Measurements from ENCODE around the gene SAPCD1.
A peak's percentile ranks its signal among the peaks of the same experiment; 100 is the strongest.

SAPCD1 gene

GRCh38 chr6:31732029-31732428 is 30.4 kb upstream of the SAPCD1 start:
- Histone ChIP-seq H3K36me3 (ENCODE audit: insufficient read depth, low read length) (peaks cover 52% of the 10 kb centered on the region), H3K27me3 (ENCODE audit: insufficient read depth, low read length) (no peaks in the 10 kb centered on the region), H3K9ac (ENCODE audit: low read depth, low read length) (no peak overlapping the region), H3K9me3 (ENCODE audit: insufficient read depth, low read depth, low read length) (no peaks in the 10 kb centered on the region), H3K4me3 (ENCODE audit: low read length) (no peak overlapping the region), H3K27ac (ENCODE audit: low read depth, low read length) (no peak overlapping the region), H3K4me1 (ENCODE audit: insufficient read depth, low read length) (peaks cover 19% of the 10 kb centered on the region)
- 85% methylated on average over 3 of the region's 3 CpGs for WGBS

DNA sequence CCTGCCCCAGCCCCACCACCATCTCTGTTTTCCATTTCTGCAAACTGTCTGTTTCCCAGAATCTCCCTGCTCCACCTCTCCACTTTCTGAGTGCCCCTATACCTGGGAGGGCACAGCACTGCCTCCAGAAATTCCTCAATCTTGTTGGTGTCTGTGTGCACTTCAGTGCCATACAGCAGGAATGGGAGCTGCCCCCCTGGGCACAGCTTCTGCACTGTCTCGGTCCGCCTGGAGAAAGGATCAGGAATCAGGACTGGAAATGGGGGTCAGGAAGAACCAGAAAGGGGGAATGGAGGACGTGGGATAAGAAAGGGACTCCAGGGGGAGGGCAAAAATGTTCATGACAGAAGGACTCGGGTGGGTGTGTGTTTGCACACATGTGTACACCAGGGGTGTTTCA is 28.7 kb upstream of the SAPCD1 start:
- no peaks in the 10 kb centered on the region for H3K9me3 ChIP-seq (ENCODE audit: insufficient read depth, low read depth, low read length)
- H3K27ac ChIP-seq (ENCODE audit: low read depth, low read length) = no peak overlapping the region
- H3K4me1 ChIP-seq (ENCODE audit: insufficient read depth, low read length) = peaks cover 34% of the 10 kb centered on the region
- 95% methylated on average over 4 of the region's 4 CpGs for WGBS
- no peaks in the 10 kb centered on the region for H3K27me3 ChIP-seq (ENCODE audit: insufficient read depth, low read length)
- H3K36me3 ChIP-seq (ENCODE audit: insufficient read depth, low read length) = peaks cover 38% of the 10 kb centered on the region
- H3K4me3 ChIP-seq (ENCODE audit: low read length) = peak overlapping the region; percentile 90; the same call in 1 of the 2 replicates
- H3K9ac ChIP-seq (ENCODE audit: low read depth, low read length) = no peak overlapping the region

- Histone ChIP-seq H3K4me1 (ENCODE audit: insufficient read depth, low read length) (peaks cover 36% of the 10 kb centered on the region), H3K27ac (ENCODE audit: low read depth, low read length) (peak overlapping the region; percentile 46)
Measured at GRCh38 chr6:31734247-31734820, 28.1 kb upstream of the SAPCD1 start.

DNA sequence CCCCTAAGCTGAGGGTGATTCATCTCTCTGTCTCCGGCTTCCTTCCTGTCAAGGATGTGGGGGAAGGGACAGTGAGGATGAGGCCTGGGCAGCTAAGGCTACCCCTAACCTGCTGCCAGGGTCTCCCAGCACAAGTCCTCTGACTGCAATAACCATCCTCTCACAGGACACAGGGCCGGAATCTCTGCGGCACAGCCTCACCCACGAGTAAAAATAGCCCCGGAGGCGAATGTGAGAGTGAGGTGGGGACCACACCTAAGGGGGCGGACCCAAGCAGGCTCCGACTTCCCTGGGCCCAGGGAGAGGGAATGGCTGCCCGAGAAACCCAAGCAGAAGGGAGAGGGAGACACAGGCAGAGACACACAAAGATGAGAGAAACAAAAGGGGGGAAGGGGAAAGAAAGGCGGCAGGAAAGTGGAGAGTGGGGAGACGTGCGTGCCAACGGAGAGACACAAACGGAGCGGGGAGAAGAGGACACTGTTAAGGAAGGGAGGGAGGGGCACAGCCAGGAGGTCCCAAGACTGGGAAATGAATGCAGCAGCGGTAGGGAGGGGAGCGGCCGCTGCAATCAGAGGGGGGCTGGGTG is 27.5 kb upstream of the SAPCD1 start:
- Histone ChIP-seq H3K27me3 (ENCODE audit: insufficient read depth, low read length) (no peaks in the 10 kb centered on the region), H3K4me1 (ENCODE audit: insufficient read depth, low read length) (peaks cover 37% of the 10 kb centered on the region), H3K27ac (ENCODE audit: low read depth, low read length) (peak overlapping the region; percentile 80), H3K36me3 (ENCODE audit: insufficient read depth, low read length) (peaks cover 38% of the 10 kb centered on the region), H3K9ac (ENCODE audit: low read depth, low read length) (peak overlapping the region; percentile 76), H3K4me3 (ENCODE audit: low read length) (peak overlapping the region; percentile 90), H3K9me3 (ENCODE audit: insufficient read depth, low read depth, low read length) (no peaks in the 10 kb centered on the region)
- WGBS = 2% methylated on average over 18 of the region's 18 CpGs

More at GRCh38 chr6:31734247-31734820, 28.1 kb upstream of the SAPCD1 start:
- 0% methylated on average over 2 of the region's 2 CpGs for WGBS
- H3K27me3 ChIP-seq (ENCODE audit: insufficient read depth, low read length) = no peaks in the 10 kb centered on the region
- H3K36me3 ChIP-seq (ENCODE audit: insufficient read depth, low read length) = peaks cover 38% of the 10 kb centered on the region
- H3K9me3 ChIP-seq (ENCODE audit: insufficient read depth, low read depth, low read length) = no peaks in the 10 kb centered on the region
- peak overlapping the region; percentile 90 for H3K4me3 ChIP-seq (ENCODE audit: low read length)
- peak overlapping the region; percentile 63; the same call in 1 of the 2 replicates for H3K9ac ChIP-seq (ENCODE audit: low read depth, low read length)

DNA sequence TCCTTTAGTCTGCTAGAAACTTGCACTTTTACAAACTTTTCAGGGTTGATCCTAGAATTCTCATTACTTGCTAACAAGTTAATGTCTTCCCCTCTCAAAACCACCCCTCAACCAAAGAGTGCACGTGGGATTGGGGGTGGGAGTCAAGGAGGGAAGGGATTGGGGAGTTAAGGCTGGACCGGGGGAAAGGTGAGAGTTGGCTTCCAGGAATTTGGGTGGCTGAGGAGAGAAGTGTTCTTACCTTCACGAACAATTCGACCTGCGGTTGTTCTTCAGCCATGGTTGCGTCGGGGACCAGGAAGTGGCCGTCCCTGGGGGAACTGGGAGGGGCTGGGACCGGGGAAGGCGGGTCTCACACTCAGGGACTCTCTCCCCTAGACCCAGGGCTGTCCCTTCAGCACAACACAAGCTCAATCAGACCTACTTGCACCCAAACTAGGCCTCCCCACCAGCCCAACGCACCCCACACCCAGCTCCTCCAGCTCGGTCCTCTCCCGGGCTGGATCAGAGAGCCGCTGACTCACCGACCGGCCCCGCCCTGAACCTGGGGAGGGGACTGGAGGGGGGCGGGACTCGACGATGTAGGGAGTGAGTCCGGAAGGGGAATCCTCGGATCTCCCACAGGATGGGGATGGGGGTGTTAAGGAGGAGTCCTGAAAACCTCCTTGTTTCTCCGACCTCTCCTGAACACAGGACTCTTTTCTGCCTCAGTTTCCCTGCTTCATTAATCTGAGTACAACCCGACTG is 26.3 kb upstream of the SAPCD1 start, which contains the start of gene CLIC1:
TSS of gene CLIC1 (minus strand) at position 510 of the 747 bp plus-strand sequence. CDS start at position 280, 230 bp downstream.
- H3K27me3 ChIP-seq (ENCODE audit: insufficient read depth, low read length) = no peaks in the 10 kb centered on the region
- peaks cover 30% of the 10 kb centered on the region for H3K36me3 ChIP-seq (ENCODE audit: insufficient read depth, low read length)
- no peaks in the 10 kb centered on the region for H3K9me3 ChIP-seq (ENCODE audit: insufficient read depth, low read depth, low read length)
- peak within 1 kb of the TSS; percentile 90 for H3K4me3 ChIP-seq (ENCODE audit: low read length)
- peak within 1 kb of the TSS; percentile 83 for H3K27ac ChIP-seq (ENCODE audit: low read depth, low read length)
- under 1% methylated on average over 23 of the region's 24 CpGs for WGBS
- peak within 1 kb of the TSS; percentile 76 for H3K9ac ChIP-seq (ENCODE audit: low read depth, low read length)
- peaks cover 38% of the 10 kb centered on the region for H3K4me1 ChIP-seq (ENCODE audit: insufficient read depth, low read length)

- Histone ChIP-seq H3K9ac (ENCODE audit: low read depth, low read length) (peak overlapping the region; percentile 76; the same call in 1 of the 2 replicates), H3K36me3 (ENCODE audit: insufficient read depth, low read length) (peaks cover 30% of the 10 kb centered on the region), H3K27ac (ENCODE audit: low read depth, low read length) (peak overlapping the region; percentile 83; the same call in 1 of the 2 replicates), H3K27me3 (ENCODE audit: insufficient read depth, low read length) (no peaks in the 10 kb centered on the region), H3K9me3 (ENCODE audit: insufficient read depth, low read depth, low read length) (no peaks in the 10 kb centered on the region), H3K4me3 (ENCODE audit: low read length) (peak overlapping the region; percentile 90), H3K4me1 (ENCODE audit: insufficient read depth, low read length) (peaks cover 38% of the 10 kb centered on the region)
- 33% methylated on average over 10 of the region's 10 CpGs for WGBS
Measured at GRCh38 chr6:31736768-31737314, 25.6 kb upstream of the SAPCD1 start.

DNA sequence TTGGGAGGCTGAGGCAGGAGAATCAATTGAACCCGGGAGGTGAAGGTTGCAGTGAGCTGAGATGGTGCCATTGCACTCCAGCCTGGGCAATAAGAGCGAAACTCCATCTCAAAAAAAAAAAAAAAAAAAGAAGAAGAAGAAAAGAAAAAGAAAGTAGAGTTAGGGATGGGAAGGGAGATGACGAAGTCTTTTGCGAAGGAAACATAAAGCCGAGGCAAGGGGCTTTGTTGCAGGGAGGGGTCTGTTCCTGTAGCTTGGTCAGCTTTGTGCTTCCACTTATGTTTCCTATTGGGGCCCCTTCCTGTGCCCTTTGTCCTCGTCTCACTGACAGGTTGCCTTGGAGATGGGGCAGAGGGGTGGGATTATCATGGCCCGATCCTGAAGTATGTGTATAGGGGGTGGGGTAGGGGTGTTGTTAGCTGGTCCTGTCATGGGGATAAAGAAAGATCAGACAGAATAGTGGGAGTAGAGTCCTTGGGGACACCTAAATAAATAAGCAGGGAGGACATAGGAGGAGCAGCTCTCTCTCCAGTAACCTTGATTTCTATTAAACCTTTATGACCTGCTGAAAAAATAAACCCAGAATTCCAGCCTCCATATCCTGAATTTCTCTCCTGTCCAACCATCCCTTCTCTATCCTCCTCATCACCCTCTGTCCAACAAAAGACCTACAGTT is 25.0 kb upstream of the SAPCD1 start:
- H3K4me1 ChIP-seq (ENCODE audit: insufficient read depth, low read length) = peaks cover 38% of the 10 kb centered on the region
- H3K9me3 ChIP-seq (ENCODE audit: insufficient read depth, low read depth, low read length) = no peaks in the 10 kb centered on the region
- H3K9ac ChIP-seq (ENCODE audit: low read depth, low read length) = peak overlapping the region; percentile 3; the same call in 1 of the 2 replicates
- H3K36me3 ChIP-seq (ENCODE audit: insufficient read depth, low read length) = peaks cover 30% of the 10 kb centered on the region
- no peaks in the 10 kb centered on the region for H3K27me3 ChIP-seq (ENCODE audit: insufficient read depth, low read length)
- H3K4me3 ChIP-seq (ENCODE audit: low read length) = peak overlapping the region; percentile 11; the same call in 1 of the 2 replicates
- 38% methylated on average over 6 of the region's 7 CpGs for WGBS
- H3K27ac ChIP-seq (ENCODE audit: low read depth, low read length) = peak overlapping the region; percentile 70

DNA sequence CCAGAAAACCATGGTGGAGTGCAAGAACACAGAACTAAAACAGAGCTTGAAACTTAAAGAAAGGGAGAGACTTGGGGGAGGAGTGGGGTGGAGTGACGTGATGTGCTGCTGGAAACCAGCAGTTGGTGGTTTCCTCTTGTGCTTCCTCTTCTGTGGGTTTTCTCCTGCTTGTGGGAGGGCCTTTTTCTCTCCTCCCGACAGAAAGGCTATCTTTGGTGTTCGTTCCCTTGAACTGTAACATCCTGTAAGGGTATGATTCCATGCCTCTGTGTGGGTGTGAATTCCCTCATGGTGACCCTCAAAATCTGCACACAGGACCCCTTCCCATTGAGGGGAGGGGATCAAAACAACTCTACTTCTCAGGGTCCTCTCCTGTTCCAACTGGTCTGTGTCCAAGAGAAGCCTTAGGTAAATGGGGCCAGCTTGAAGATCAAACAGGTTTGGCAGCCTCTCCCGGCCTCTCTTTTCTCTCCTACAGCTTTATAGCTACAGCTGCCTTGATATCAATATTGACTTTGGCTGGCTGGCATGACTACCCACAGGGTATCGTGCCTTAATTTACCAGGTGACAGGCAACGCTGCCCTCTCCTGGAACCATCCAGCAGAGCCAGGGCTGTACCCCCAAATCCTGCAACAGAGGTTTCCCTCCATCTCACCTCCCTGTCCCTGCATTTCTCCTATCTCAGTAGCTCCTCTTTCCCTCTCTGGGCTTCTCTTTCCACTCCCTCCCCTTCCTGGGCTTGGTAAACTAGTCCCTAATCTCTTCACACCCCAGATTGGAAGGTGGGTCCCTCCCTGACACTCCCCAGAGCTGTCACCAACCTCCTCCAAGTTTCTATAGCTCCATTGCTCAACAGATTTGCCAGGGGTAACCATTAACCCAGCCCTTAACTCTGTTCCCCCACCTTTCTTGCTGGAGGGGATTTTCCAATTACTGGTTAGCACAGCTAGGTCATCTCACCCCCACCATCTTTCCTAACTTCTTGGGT is 24.2 kb upstream of the SAPCD1 start:
- Histone ChIP-seq H3K4me3 (ENCODE audit: low read length) (peak overlapping the region; percentile 11; the same call in 1 of the 2 replicates), H3K9ac (ENCODE audit: low read depth, low read length) (peak overlapping the region; percentile 3; the same call in 1 of the 2 replicates)
- 59% methylated on average over 4 of the region's 6 CpGs for WGBS

DNA sequence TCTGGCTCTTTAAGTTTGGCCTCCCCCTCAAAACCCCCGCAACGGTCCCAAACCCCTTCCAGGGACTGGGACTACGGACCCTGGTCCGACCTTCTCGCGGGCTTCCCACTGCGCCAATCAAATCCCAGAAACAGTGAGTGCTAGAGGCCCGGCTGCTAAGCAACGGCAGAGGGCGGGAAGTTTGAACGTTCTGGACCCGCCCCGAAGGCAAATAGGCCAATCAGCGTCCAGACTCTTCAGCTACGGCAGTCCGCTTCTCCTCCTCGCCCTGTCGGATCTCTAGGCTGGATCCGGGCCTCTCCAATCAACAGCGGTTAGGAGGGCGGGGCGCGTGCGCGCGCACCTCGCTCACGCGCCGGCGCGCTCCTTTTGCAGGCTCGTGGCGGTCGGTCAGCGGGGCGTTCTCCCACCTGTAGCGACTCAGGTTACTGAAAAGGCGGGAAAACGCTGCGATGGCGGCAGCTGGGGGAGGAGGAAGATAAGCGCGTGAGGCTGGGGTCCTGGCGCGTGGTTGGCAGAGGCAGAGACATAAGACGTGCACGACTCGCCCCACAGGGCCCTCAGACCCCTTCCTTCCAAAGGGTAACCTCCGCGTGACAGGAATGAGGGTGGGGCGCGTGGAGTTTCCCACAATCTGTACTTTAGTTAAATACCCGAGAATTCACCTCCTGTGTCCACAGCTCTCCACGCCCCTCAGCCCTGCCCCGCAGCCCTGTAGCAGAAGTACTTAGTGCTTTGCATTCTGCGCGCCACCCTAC is 22.6 kb upstream of the SAPCD1 start, which contains the start of gene MSH5:
TSS of gene MSH5 (plus strand) at position 367 of the 758 bp plus-strand sequence. CDS start 462 bp downstream, outside the sequence.
- H3K27ac ChIP-seq (ENCODE audit: low read depth, low read length) = peak within 1 kb of the TSS; percentile 86
- peaks cover 24% of the 10 kb centered on the region for H3K36me3 ChIP-seq (ENCODE audit: insufficient read depth, low read length)
- H3K27me3 ChIP-seq (ENCODE audit: insufficient read depth, low read length) = no peaks in the 10 kb centered on the region
- peak within 1 kb of the TSS; percentile 86 for H3K9ac ChIP-seq (ENCODE audit: low read depth, low read length)
- peaks cover 39% of the 10 kb centered on the region for H3K4me1 ChIP-seq (ENCODE audit: insufficient read depth, low read length)
- no peaks in the 10 kb centered on the region for H3K9me3 ChIP-seq (ENCODE audit: insufficient read depth, low read depth, low read length)
- WGBS = under 1% methylated on average over 58 of the region's 58 CpGs
- H3K4me3 ChIP-seq (ENCODE audit: low read length) = peak within 1 kb of the TSS; percentile 54

More for the DNA sequence above, 24.2 kb upstream of the SAPCD1 start:
- H3K36me3 ChIP-seq (ENCODE audit: insufficient read depth, low read length) = peaks cover 31% of the 10 kb centered on the region
- peak overlapping the region; percentile 70 for H3K27ac ChIP-seq (ENCODE audit: low read depth, low read length)
- no peaks in the 10 kb centered on the region for H3K9me3 ChIP-seq (ENCODE audit: insufficient read depth, low read depth, low read length)
- H3K4me1 ChIP-seq (ENCODE audit: insufficient read depth, low read length) = peaks cover 38% of the 10 kb centered on the region
- H3K27me3 ChIP-seq (ENCODE audit: insufficient read depth, low read length) = no peaks in the 10 kb centered on the region
